Measurements from ENCODE around the gene EID2.

The EID2 gene

GRCh38 chr19:39539518-39540332 is at the start of gene EID2:
TSS of gene EID2 (minus strand) at chr19:39540161. CDS start at chr19:39540079, 82 bp downstream.
- DNase-seq, result peak; percentile 99

DNA sequence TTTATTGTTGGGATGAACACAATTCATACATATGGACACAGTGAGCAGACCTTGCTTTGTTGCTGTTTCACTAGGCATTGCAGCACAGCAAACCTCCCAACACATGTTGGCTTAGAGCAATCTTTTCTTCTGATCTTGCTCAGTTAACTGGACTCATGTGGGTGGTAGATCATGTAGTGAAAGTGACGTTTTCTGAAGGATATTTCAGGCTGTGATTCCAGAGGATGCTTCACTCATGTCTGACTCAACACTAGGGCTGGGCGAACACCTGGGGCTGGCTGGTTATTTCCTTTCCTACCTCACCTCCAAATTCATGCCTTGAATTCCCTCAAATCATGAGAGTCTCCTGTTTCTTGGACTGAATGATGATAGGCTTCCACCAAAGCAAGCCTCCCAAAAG is 48.1 kb upstream of the EID2 start:
- DNase-seq, result no peak

DNA sequence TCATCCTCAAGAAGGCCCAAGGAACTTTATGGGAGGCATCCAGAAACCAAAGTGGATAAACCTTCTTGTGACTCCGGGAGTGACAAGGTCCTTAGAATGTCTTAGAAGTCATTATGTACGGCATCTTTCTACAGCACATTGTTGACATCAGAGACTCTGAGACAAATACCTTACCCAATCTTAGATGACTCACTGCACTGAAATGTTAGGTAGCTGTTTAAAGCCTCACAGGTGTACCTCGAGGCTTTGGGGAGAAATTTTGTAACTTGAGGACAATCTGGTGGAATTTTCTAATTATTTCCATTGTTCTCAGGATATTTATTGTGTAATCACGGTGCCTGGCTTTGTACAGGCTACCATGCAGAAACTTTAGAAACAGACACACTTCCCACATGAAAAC is 47.5 kb upstream of the EID2 start:
- no peak for DNase-seq

DNA sequence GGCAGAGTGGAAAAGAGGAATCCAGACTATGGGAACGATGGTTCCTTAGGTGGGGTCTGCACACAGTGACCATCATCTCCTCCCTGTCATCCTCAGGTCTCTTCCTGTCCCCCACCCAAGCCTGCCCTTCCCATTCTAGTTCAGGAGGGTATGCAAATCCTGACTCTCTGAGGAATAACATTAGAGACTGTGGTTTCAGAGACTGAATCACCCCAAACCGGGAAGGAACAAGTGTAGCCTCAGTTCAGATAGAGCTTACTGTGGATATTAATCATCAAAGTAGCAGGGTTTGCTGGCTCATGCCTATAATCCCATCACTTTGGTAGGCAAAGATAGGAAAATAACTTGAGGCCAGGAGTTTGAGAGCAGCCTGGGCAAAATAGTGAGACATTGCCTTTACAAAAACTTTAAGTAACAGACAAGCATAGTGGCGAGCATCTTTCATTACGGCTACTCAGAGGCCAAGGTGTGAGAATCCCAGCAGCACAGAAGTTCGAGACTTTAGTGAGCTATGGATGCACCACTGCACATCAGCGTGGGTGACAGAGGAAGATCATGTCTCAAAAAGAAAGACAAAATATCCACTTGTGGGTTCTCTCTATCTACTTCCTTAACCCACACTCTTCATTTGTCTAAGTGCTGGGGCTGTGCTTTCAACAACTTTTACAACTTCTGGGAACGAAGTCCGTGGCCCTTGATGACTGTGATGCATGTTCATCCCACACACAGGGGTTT is 43.1 kb upstream of the EID2 start:
- no peak for DNase-seq

GRCh38 chr19:39582442-39582841 is 42.5 kb upstream of the EID2 start:
- DNase-seq, result no peak

- DNase-seq, result no peak
Observed at GRCh38 chr19:39568604-39569003, 28.6 kb upstream of the EID2 start.

GRCh38 chr19:39566064-39566463 is 26.1 kb upstream of the EID2 start:
- no peak for DNase-seq

- DNase-seq, result no peak
Observed at GRCh38 chr19:39563408-39563807, 23.4 kb upstream of the EID2 start.

- no peak for DNase-seq
Observed at GRCh38 chr19:39558624-39559117, 18.7 kb upstream of the EID2 start.

DNA sequence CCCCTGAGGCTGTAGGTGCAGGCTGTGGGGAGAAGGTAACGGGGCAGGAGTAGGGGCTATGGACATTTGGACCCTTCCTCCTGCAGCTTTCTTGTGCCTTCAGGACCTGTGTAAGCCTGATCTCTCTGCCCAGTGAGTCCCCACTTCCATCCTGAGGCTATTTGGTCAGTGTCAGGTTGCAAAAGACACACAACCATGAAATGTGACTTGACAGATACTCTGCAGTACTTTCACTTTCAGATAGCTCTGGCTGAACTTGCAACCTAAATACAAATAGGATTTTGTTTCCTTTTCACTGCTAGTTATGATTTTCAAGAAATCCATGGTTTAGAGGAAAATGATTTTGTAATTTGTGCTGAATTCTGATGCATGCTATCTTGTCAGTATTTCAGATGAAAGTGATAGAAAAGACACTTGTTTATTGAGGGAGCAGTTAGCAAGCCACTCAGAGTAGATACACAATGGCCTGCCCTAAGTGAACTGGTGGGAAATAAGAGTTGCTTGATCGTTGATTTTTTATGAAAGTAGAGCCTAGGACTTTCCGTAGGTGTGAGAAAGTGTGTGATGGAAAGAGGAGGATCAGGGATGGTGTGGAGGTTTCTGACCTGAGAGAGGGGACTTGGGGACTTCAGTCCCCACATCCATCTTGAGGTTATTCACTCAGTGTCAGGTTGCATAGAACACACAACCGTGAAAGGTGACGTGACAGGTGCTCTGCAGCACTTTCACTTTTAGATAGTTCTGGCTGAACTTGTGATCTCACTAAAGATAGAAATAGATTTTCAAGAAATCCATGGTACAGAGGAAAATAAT is 18.1 kb upstream of the EID2 start:
- DNase-seq, result no peak

- no peak for DNase-seq
Observed at GRCh38 chr19:39555883-39556282, 15.9 kb upstream of the EID2 start.

DNA sequence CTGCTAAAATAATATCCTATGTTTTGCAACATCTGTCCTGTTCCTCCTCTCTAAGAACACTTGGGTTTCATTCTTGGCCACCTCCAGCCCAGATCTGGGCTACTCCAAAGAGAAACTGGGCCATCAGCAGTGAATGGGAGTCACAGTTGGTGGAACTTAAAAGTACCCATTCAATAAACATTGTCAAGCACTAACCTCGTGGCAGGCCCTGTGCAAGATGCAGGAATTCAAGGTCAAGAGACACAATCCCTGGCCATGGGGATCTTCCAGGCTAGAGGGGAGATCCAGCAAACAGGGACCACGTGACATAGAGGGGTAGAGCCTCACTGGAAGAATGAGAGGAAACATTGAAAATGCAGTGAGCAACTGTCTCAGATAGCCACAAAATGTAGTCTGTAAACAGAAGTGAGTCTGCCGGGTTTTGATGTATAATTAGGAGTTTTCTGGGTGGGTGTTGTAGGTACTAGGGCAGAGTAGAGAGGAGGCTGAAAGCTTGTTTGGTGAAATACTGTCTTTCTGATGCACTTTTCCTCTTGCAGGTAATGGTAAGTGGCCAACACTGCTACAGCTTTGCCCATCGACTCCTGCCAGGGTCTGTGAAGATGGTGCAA is 14.8 kb upstream of the EID2 start:
- no peak for DNase-seq

- no peak for DNase-seq
Observed at GRCh38 chr19:39553082-39553652, 13.2 kb upstream of the EID2 start.

DNA sequence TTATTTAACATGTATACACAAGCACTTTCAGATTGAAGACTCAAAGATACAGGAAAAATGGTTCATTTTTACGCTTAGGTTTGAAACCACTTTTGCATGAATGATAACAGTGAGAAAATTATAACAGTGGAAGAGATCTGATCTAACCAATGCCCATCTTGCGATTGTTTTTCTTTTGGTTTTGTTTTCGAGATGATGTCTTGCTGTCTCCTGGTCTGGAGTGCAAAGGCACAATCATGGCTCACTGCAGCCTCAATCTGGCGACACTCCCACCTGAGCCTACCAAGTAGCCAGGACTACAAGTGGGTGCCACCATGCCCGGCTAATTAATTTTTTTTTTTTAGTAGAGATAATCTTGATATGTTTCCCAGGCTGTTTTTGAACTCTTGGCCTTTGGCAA is 10.2 kb upstream of the EID2 start:
- no peak for DNase-seq

DNA sequence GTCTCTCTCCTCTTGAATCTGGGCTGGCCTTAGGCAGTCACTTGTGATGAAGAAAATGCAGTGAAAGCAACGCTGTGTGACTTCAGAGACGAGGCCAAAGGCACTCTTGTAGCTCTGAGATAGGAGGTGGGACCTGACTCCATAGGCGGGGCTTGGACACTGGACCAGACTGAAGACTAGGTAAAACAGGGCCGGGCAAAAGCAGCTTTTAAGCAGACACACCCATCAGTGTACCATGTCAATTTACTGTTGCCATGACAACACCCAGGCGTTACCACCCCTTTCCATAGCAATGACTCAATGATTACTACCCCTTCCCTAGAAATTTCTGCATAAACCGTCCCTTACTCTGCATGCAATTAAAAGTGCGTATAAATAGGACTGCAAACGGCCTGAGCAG is 6.6 kb upstream of the EID2 start:
- DNase-seq, result no peak

DNA sequence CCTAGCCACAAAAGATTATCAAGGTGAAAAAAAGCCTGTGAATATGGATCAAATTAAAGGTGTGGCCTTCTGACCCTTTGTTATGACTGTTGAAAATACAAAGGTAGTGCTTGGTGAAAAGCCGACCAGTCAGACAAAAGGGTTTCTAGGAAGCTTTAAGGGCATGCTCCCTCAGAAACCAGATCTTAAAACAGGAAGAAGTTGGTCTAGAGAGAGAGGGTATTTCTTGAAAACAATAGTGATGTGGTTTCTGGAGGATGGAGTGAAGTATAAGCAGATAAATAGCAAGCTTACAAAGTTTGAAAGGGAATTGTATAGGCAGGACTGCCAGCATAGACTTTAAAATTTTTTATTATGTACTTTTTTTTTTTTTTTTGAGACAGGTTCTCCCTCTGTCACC is 5.0 kb upstream of the EID2 start:
- DNase-seq, result no peak

- DNase-seq, result no peak
Observed at GRCh38 chr19:39544226-39544903, 4.4 kb upstream of the EID2 start.

DNA sequence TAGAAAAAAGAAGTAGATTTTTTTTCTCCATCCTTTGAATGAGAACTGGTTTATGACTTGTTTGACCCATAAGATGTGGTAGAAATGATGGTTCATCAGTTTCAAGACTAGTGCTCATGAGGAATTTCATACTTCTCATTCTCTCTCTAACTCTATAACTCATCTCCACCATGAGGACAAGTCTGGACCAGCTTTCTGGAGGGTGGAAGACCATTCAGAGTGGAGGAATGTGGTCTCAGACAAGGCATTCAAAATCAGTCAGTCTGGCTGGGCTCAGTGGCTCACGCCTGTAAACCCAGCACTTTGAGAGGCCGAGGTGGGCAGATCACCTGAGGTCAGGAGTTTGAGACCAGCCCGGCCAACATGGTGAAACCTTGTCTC is 3.5 kb upstream of the EID2 start:
- DNase-seq, result no peak

- DNase-seq, result peak; percentile 13
Observed at GRCh38 chr19:39542206-39542605, 2.2 kb upstream of the EID2 start.

DNA sequence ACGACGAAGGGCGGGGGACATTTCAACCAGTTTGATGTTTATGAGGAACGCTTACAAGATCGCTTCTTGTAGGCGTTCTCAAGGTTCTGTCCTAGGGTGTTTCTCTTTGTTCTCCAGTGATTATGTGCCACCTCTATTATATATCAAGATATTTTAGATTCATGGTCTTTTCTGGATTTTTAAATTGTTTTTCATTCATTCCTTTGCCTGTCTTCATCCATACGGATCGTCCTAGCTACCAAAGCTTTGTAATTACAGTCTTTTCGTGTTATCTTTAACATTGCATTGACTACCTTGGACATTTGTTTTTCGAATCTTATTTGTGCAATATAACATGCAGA is 342 bp upstream of the EID2 start:
- DNase-seq, result no peak

DNA sequence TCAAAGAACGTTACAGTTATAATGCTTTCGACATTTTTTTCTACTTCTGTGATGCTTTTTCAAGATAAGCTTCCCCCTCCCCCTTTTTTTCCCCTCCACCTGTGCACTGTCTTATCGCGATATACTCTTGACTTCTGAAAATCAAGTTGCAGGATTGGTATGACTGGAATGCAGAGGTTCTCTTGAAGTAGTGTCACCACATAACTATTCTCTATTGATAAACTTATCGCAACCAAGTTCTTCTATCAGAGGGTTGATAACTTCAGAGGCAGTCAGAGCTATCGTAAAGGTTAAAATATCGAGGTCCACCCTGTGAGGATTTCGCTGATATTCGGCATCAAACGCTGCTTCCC is 820 bp downstream of the EID2 start:
- DNase-seq, result no peak

DNA sequence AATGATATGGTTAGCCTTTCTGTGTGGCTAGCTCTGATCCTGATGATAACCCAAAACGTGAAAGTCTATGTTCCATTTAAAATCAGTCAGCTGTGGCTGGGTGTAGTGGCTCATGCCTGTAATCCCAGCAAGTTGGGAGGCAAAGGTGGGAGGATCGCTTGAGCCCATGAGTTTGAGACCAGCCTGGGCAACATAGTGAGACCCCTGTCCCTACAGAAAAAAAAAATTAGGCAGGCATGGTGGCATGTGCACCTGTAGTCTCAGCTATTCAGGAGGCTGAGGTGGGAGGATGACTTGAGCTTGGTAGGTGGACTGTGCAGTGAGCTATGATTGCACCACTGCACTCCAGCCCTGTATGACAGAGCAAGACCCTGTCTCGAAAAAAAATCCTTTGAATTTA is 6.2 kb downstream of the EID2 start:
- no peak for DNase-seq

Measured in activated CD8-positive, alpha-beta memory T cell treated with anti-CD3 and anti-CD28 coated beads, Interleukin-2, amount 50 U/mL, for 48 hours (primary cell).